H1 (cell line): ENCODE data around the gene TNFRSF6B. TPM values are rescaled to one million over a fixed set of nuclear protein-coding genes. Genes with fewer than 3 reads are reported as not detected.

Source experiments
- JUN ChIP-seq: IDR thresholded peaks from 2 replicates; pipeline ENCODE4 v1.6.1; 2011; ENCODE audit warnings: low read depth, mild to moderate bottlenecking, improper control_type of control experiment, low read length
- RFX5 ChIP-seq: IDR thresholded peaks from 2 replicates; pipeline ENCODE4 v1.6.1; 2011; ENCODE audit warnings: low read depth, low read length, improper control_type of control experiment, borderline replicate concordance
- SIN3A ChIP-seq, 2 experiments: IDR thresholded peaks in 1 of 2; conservative IDR thresholded peaks in 1 of 2; 2 replicates each; pipeline ENCODE4 v1.6.1; 2011 to 2012; ENCODE audit warnings: low read length in 2 of 2, improper control_type of control experiment in 1 of 2, low read depth in 1 of 2, mild to moderate bottlenecking in 1 of 2
- SP2 ChIP-seq: IDR thresholded peaks from 2 replicates; pipeline ENCODE4 v1.6.1; 2012; ENCODE audit warnings: mild to moderate bottlenecking, low read length, inconsistent platforms
- polyA plus RNA-seq, 7 experiments: library from polyadenylated mRNA; depleted of rRNA in 3 of 7; stranded (reverse) in 5 of 7; unstranded in 2 of 7; fragments of >200 nt in 5 of 7; fragments of 200-250 nt in 2 of 7; gene quantifications; 1 replicate in 5 of 7; 2 replicates in 1 of 7; 4 replicates in 1 of 7; pipeline versions ENCODE4 v1.2.1 to v1.2.3, GENCODE V29; 2011 to 2013; ENCODE audit warnings: missing spikeins in 2 of 7, mixed read lengths in 2 of 7
- total RNA-seq: library from RNA; stranded (reverse); fragmentation: NEBNext Ultra II Directional; extraction: Animal tissue kit (Norgen Biotek cat#: 25700); gene quantifications from 2 replicates; pipeline ENCODE4 v1.2.1, GENCODE V29; 2021
- TF ChIP-seq, protein P1 (sequence below), 3 experiments: IDR thresholded peaks; 1 replicate in 2 of 3; 2 replicates in 1 of 3; pipeline versions ENCODE4 v1.5.1 to v1.6.1; 2011; ENCODE audit warnings: low read length in 3 of 3, mild to moderate bottlenecking in 3 of 3, inconsistent platforms in 2 of 3, low read depth in 1 of 3, moderate library complexity in 1 of 3; ENCODE audit not compliant: insufficient read depth in 1 of 3; ENCODE audit errors: control extremely low read depth in 1 of 3
- TF ChIP-seq, protein P2 (sequence below): IDR thresholded peaks from 2 replicates; pipeline ENCODE4 v1.6.1; 2012; ENCODE audit warnings: inconsistent platforms

The TNFRSF6B gene
- total and polyA plus RNA-seq, 2 of the 8 experiments (the other 6 are each of a cell fraction or from before 2014, with no cell fraction given), result 3.1 TPM; not detected in 1

DNA sequence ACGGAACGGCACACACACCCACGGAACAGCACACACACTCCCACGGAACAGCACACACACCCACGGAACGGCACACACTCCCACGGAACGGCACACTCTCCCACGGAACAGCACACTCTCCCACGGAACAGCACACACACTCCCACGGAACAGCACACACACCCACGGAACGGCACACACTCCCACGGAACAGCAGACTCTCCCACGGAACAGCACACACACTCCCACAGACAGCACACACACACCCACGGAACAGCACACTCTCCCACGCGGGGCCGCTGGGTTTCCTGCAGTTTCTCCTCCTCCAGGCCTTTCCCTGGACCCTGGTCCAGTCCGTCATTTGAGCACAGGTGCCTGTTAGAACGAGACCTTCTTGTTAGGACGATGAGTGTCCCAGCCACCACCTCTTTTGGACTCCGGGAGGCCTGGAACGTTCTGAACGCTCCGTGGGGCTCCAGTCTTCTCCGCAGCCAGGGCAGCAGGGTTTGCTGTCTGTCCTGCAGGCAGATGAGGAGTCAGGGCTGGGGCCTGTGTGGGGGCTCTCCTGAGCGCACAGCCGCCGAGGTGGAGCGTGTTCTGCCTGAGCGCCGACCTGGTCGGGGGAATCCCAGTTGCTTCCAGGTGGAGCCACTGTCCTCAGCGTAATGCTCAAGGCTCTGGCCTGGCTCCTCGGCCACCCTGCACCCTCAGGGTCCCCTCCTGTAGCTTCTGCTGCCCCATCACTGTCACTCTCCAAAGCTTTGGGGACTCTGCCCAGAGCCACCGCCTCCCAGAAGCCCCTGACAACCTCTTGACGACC lies 17.6 kb upstream of the TNFRSF6B start (continued):
- TF ChIP-seq, protein P1, sequence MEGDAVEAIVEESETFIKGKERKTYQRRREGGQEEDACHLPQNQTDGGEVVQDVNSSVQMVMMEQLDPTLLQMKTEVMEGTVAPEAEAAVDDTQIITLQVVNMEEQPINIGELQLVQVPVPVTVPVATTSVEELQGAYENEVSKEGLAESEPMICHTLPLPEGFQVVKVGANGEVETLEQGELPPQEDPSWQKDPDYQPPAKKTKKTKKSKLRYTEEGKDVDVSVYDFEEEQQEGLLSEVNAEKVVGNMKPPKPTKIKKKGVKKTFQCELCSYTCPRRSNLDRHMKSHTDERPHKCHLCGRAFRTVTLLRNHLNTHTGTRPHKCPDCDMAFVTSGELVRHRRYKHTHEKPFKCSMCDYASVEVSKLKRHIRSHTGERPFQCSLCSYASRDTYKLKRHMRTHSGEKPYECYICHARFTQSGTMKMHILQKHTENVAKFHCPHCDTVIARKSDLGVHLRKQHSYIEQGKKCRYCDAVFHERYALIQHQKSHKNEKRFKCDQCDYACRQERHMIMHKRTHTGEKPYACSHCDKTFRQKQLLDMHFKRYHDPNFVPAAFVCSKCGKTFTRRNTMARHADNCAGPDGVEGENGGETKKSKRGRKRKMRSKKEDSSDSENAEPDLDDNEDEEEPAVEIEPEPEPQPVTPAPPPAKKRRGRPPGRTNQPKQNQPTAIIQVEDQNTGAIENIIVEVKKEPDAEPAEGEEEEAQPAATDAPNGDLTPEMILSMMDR (IDR thresholded peaks at IDR 0.05; ENCODE audit: control extremely low read depth in 1 of 3, insufficient read depth in 1 of 3, low read depth in 1 of 3, low read length in 3 of 3), result no peak
- TF ChIP-seq, protein P2, sequence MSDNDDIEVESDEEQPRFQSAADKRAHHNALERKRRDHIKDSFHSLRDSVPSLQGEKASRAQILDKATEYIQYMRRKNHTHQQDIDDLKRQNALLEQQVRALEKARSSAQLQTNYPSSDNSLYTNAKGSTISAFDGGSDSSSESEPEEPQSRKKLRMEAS, result no peak
- no peak for TF ChIP-seq RFX5
- TF ChIP-seq SP2, result no peak
- no peak for TF ChIP-seq SIN3A (conservative IDR thresholded peaks at IDR 0.05 in 1 of 2, IDR thresholded peaks at IDR 0.05 in 1 of 2; ENCODE audit: low read depth in 1 of 2, low read length in 2 of 2)
- no peak for TF ChIP-seq JUN
